GM12878 (cell line): ENCODE results near the gene DGCR8.

Experiments used
- BACH1 ChIP-seq: fragments of 450-650 bp; IDR thresholded peaks from 2 replicates; pipeline ENCODE4 v1.6.1; 2017; ENCODE audit warnings: mild to moderate bottlenecking, borderline replicate concordance
- ELK1 ChIP-seq: IDR thresholded peaks from 2 replicates; pipeline ENCODE4 v1.6.1; 2012; ENCODE audit warnings: low read depth, low read length, improper control_type of control experiment
- EZH2 ChIP-seq: IDR thresholded peaks from 2 replicates; pipeline ENCODE4 v1.6.1; 2012; ENCODE audit warnings: low read depth, mild to moderate bottlenecking, control low read depth, inconsistent platforms, low read length, borderline replicate concordance; ENCODE audit not compliant: control insufficient read depth
- HSF1 ChIP-seq: fragments of 150-350 bp; IDR thresholded peaks from 2 replicates; pipeline ENCODE4 v1.6.1; 2014; ENCODE audit warnings: mild to moderate bottlenecking, low read depth, low read length
- TBL1XR1 ChIP-seq: IDR thresholded peaks from 2 replicates; pipeline ENCODE4 v1.6.1; 2012; ENCODE audit warnings: low read depth, low read length, improper control_type of control experiment
- ZNF274 ChIP-seq: IDR thresholded peaks from one replicate; pipeline ENCODE4 v1.8.0; 2011; ENCODE audit not compliant: insufficient read length, insufficient read depth
- TF ChIP-seq, protein P1 (sequence below), 3 experiments: IDR thresholded peaks in 2 of 3; conservative IDR thresholded peaks in 1 of 3; 2 replicates each; pipeline ENCODE4 v1.5.1; 2011; ENCODE audit warnings: low read depth in 3 of 3, low read length in 3 of 3, mild to moderate bottlenecking in 3 of 3, control low read depth in 2 of 3, moderate library complexity in 2 of 3, inconsistent platforms in 1 of 3, mixed read lengths in 1 of 3; ENCODE audit not compliant: control insufficient read depth in 2 of 3, insufficient read depth in 1 of 3; ENCODE audit errors: extremely low read depth in 1 of 3
- TF ChIP-seq, protein P2 (sequence below): fragments of 450-650 bp; IDR thresholded peaks from 2 replicates; pipeline ENCODE4 v1.6.1; 2014; ENCODE audit warnings: mild to moderate bottlenecking
- TF ChIP-seq, protein P3 (sequence below): IDR thresholded peaks from 2 replicates; pipeline ENCODE4 v1.6.1; 2011; ENCODE audit warnings: low read depth, mild to moderate bottlenecking, low read length, moderate library complexity, borderline replicate concordance; ENCODE audit errors: extremely low read depth

- TF ChIP-seq, protein P1, sequence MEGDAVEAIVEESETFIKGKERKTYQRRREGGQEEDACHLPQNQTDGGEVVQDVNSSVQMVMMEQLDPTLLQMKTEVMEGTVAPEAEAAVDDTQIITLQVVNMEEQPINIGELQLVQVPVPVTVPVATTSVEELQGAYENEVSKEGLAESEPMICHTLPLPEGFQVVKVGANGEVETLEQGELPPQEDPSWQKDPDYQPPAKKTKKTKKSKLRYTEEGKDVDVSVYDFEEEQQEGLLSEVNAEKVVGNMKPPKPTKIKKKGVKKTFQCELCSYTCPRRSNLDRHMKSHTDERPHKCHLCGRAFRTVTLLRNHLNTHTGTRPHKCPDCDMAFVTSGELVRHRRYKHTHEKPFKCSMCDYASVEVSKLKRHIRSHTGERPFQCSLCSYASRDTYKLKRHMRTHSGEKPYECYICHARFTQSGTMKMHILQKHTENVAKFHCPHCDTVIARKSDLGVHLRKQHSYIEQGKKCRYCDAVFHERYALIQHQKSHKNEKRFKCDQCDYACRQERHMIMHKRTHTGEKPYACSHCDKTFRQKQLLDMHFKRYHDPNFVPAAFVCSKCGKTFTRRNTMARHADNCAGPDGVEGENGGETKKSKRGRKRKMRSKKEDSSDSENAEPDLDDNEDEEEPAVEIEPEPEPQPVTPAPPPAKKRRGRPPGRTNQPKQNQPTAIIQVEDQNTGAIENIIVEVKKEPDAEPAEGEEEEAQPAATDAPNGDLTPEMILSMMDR (IDR thresholded peaks at IDR 0.05 in 2 of 3, conservative IDR thresholded peaks at IDR 0.05 in 1 of 3; ENCODE audit: control insufficient read depth in 2 of 3, extremely low read depth in 1 of 3, insufficient read depth in 1 of 3, low read depth in 3 of 3, low read length in 3 of 3), result no peak
- no peak for TF ChIP-seq EZH2
- TF ChIP-seq ELK1, result no peak
- TF ChIP-seq ZNF274, result no peak
- no peak for TF ChIP-seq HSF1
- TF ChIP-seq, protein P2, sequence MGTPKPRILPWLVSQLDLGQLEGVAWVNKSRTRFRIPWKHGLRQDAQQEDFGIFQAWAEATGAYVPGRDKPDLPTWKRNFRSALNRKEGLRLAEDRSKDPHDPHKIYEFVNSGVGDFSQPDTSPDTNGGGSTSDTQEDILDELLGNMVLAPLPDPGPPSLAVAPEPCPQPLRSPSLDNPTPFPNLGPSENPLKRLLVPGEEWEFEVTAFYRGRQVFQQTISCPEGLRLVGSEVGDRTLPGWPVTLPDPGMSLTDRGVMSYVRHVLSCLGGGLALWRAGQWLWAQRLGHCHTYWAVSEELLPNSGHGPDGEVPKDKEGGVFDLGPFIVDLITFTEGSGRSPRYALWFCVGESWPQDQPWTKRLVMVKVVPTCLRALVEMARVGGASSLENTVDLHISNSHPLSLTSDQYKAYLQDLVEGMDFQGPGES, result no peak
- no peak for TF ChIP-seq TBL1XR1
- TF ChIP-seq BACH1, result no peak
- TF ChIP-seq, protein P3, sequence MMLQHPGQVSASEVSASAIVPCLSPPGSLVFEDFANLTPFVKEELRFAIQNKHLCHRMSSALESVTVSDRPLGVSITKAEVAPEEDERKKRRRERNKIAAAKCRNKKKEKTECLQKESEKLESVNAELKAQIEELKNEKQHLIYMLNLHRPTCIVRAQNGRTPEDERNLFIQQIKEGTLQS, result no peak
Measured at GRCh38 chr22:20066617-20067383, 13.2 kb upstream of the DGCR8 start.
